WTC11 (cell line): ENCODE data around the gene TBL1Y.

ENCODE experiments used
- FOXJ3 ChIP-seq: sonication (generic); formaldehyde crosslinking; IDR thresholded peaks from 2 replicates; pipeline ENCODE4 v1.9.0; 2021; ENCODE audit warnings: missing genetic modification reagents, mild to moderate bottlenecking, borderline replicate concordance
- NR3C1 ChIP-seq: sonication (generic); formaldehyde crosslinking; conservative IDR thresholded peaks from 2 replicates; pipeline ENCODE4 v1.8.1; 2023; ENCODE audit warnings: low read depth, mild to moderate bottlenecking, missing genetic modification reagents

DNA sequence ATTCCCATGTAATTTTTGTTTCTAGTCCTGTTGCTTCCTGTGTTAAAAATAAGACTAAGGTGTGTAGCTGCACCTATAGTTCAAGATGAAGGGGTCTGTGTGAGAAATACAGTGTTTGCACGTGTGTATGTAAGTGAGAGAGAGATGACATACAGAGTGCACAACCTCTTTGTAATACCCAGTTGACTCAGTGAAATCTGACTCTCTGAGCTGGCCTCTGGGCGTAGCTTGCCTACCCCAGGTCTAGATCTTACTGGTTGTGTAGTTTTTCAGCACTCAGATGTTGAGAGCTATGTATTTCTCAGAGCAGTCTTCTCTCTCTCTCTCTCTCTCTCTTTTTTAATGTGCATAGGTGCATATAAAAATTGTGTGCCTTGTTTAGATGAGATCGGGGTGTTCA, 56.0 kb downstream of the TBL1Y start:
- TF ChIP-seq FOXJ3 (CRISPR knock-in tag) (no peak), NR3C1 (no peak)
